Mesenteric fat pad (tissue), 1 donor: ENCODE data around the gene ALOX5. TPM values are rescaled to one million over a fixed set of nuclear protein-coding genes. Genes with fewer than 3 reads are reported as not detected.
"Not testable (repeated sequence)": the region's sequence is repeated elsewhere in the genome, so short reads cannot be mapped to it uniquely, and the experiment has no call there.

Experiments used
- DNase-seq: peaks from one replicate; pipeline ENCODE4 v3.0.0-alpha.2; 2020; ENCODE audit warnings: low spot score
- total RNA-seq: library from RNA; stranded (reverse); fragmentation: NEBNext Ultra II Directional; extraction: Animal tissue kit (Norgen Biotek cat#: 25700); gene quantifications from one replicate; pipeline ENCODE4 v1.2.1, GENCODE V29; 2021
- donor health status: DM: yes; HTN: yes; CAD: no.

The ALOX5 gene
- total RNA-seq, 1 donor from 2014 or later, result 36.8 TPM

- no peak for DNase-seq
Observed at GRCh38 chr10:45403151-45403550, 29.1 kb downstream of the ALOX5 start.

GRCh38 chr10:45404087-45404769, 30.2 kb downstream of the ALOX5 start:
- no peak for DNase-seq

GRCh38 chr10:45404770-45405120, 30.7 kb downstream of the ALOX5 start:
- DNase-seq, result no peak

GRCh38 chr10:45407542-45407941, 33.5 kb downstream of the ALOX5 start:
- DNase-seq, result no peak

GRCh38 chr10:45408421-45409319, 34.7 kb downstream of the ALOX5 start:
- no peak for DNase-seq

GRCh38 chr10:45409347-45409746, 35.3 kb downstream of the ALOX5 start:
- DNase-seq, result not testable (repeated sequence)

GRCh38 chr10:45409782-45410181, 35.8 kb downstream of the ALOX5 start:
- DNase-seq, result no peak

- no peak for DNase-seq
Observed at GRCh38 chr10:45410489-45410806, 36.4 kb downstream of the ALOX5 start.

GRCh38 chr10:45410807-45411606, 37.0 kb downstream of the ALOX5 start:
- no peak for DNase-seq

GRCh38 chr10:45411607-45411940, 37.6 kb downstream of the ALOX5 start:
- DNase-seq, result no peak

GRCh38 chr10:45415062-45415461, 41.0 kb downstream of the ALOX5 start:
- DNase-seq, result not testable (repeated sequence)

GRCh38 chr10:45416603-45417002, 42.6 kb downstream of the ALOX5 start:
- DNase-seq, result no peak

- DNase-seq, result no peak
Observed at GRCh38 chr10:45417746-45418145, 43.7 kb downstream of the ALOX5 start.

GRCh38 chr10:45418417-45418848, 44.4 kb downstream of the ALOX5 start:
- DNase-seq, result no peak

- no peak for DNase-seq
Observed at GRCh38 chr10:45418849-45419675, 45.0 kb downstream of the ALOX5 start.

- DNase-seq, result no peak
Observed at GRCh38 chr10:45419676-45420025, 45.6 kb downstream of the ALOX5 start.

- no peak for DNase-seq
Observed at GRCh38 chr10:45420453-45421192, 46.6 kb downstream of the ALOX5 start.

- DNase-seq, result no peak
Observed at GRCh38 chr10:45421221-45422097, 47.4 kb downstream of the ALOX5 start.

GRCh38 chr10:45422207-45422865, 48.3 kb downstream of the ALOX5 start:
- no peak for DNase-seq
